Breast epithelium (tissue), 3 donors: ENCODE data around the gene SRGAP3.

Source experiments
- CTCF ChIP-seq, 3 donors: fragments of 450-650 bp; IDR thresholded peaks; one replicate each; pipeline ENCODE4 v1.5.1; 2016 to 2017; ENCODE audit warnings: antibody characterized with exemption in 3 of 3, mild to moderate bottlenecking in 3 of 3, moderate library complexity in 3 of 3
- POLR2A ChIP-seq: fragments of 450-650 bp; IDR thresholded peaks from one replicate; pipeline ENCODE4 v1.6.1; 2016; ENCODE audit warnings: antibody characterized with exemption, mild to moderate bottlenecking, moderate library complexity
- POLR2AphosphoS5 ChIP-seq, 3 donors: sonication (generic); formaldehyde crosslinking; IDR thresholded peaks; one replicate each; pipeline ENCODE4 v1.6.1; 2017; ENCODE audit warnings: antibody characterized with exemption in 3 of 3

DNA sequence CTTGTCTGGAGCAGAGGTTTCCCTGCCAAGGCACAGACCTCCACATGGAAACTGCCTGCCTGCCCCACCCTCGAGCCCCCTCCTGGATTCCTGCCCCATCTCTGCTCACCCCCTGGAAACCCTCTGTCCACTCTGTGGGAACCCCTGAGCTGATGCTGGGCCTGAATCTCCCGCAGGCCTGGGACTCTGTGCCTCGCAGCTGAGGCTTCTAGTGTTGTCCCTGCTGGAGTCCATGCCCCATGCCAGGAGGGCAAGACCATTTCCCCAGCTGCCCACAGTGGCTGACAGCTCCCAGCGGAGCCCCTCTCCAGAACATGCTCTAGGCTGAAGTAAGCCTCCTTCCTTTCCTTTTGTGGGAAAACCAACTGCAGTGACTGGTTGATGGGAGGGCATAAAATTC lies 46.9 kb downstream of the SRGAP3 start:
- TF ChIP-seq CTCF (IDR thresholded peaks at IDR 0.05) (no peak), POLR2A (no peak), POLR2AphosphoS5 (IDR thresholded peaks at IDR 0.05) (no peak)
